Mesenchymal stem cell (in vitro differentiated cells and primary cell): Measurements from ENCODE around the gene GALNT18.
A peak's percentile ranks its signal among the peaks of the same experiment; 100 is the strongest.

ENCODE experiments used
- DNase-seq: peaks from one replicate; pipeline ENCODE4 v3.0.0-alpha.2; 2013
- H2AFZ ChIP-seq: one replicate; pipeline ENCODE4 v1.6.1; 2013; ENCODE audit warnings: low read depth, mild to moderate bottlenecking, control low read depth, inconsistent platforms, low read length, moderate library complexity
- H2AK5ac ChIP-seq: 2 replicates; pipeline ENCODE4 v1.6.1; 2013; ENCODE audit warnings: low read length, moderate library complexity, mild to moderate bottlenecking, inconsistent platforms; ENCODE audit not compliant: severe bottlenecking
- H2BK120ac ChIP-seq: one replicate; pipeline ENCODE4 v1.6.1; 2013; ENCODE audit warnings: low read depth, mild to moderate bottlenecking, inconsistent platforms, low read length, moderate library complexity
- H2BK12ac ChIP-seq, 2 experiments: one replicate each; pipeline ENCODE4 v1.6.1; 2013; ENCODE audit warnings: inconsistent platforms in 2 of 2, low read length in 2 of 2, mild to moderate bottlenecking in 2 of 2, moderate library complexity in 2 of 2, control low read depth in 1 of 2
- H2BK15ac ChIP-seq: one replicate; pipeline ENCODE4 v1.6.1; 2013; ENCODE audit warnings: mild to moderate bottlenecking, low read depth, inconsistent platforms; ENCODE audit not compliant: poor library complexity, severe bottlenecking
- H2BK5ac ChIP-seq: 2 replicates; pipeline ENCODE4 v1.6.1; 2013; ENCODE audit warnings: low read depth, mild to moderate bottlenecking, low read length, control low read depth, inconsistent platforms; ENCODE audit not compliant: poor library complexity, severe bottlenecking
- H3K14ac ChIP-seq, 2 experiments: one replicate each; pipeline ENCODE4 v1.6.1; 2013; ENCODE audit warnings: inconsistent platforms in 2 of 2, low read length in 2 of 2, control low read depth in 1 of 2, mild to moderate bottlenecking in 1 of 2, moderate library complexity in 1 of 2
- H3K18ac ChIP-seq, 2 experiments: one replicate each; pipeline ENCODE4 v1.6.1; 2013; ENCODE audit warnings: inconsistent platforms in 2 of 2, low read length in 2 of 2, control low read depth in 1 of 2, low read depth in 1 of 2, mild to moderate bottlenecking in 1 of 2
- H3K23ac ChIP-seq, 2 experiments: one replicate each; pipeline ENCODE4 v1.6.1; 2013; ENCODE audit warnings: inconsistent platforms in 2 of 2, low read length in 2 of 2, mild to moderate bottlenecking in 2 of 2, moderate library complexity in 2 of 2, control low read depth in 1 of 2
- H3K27ac ChIP-seq: 2 replicates; pipeline ENCODE4 v1.5.1; 2013; ENCODE audit warnings: mild to moderate bottlenecking, moderate library complexity, low read length, control low read depth, inconsistent platforms; ENCODE audit not compliant: poor library complexity, severe bottlenecking
- H3K27me3 ChIP-seq, 2 experiments: 2 replicates each; pipeline versions ENCODE4 v1.6.1 to v1.7.0; 2013; ENCODE audit warnings: low read length in 2 of 2, mild to moderate bottlenecking in 2 of 2, moderate library complexity in 2 of 2, control low read depth in 1 of 2, inconsistent platforms in 1 of 2; ENCODE audit not compliant: control insufficient read depth in 1 of 2, insufficient read depth in 1 of 2
- H3K36me3 ChIP-seq, 2 experiments: 2 replicates each; pipeline versions ENCODE4 v1.6.1 to v1.7.0; 2013; ENCODE audit warnings: low read length in 2 of 2, control low read depth in 1 of 2, inconsistent platforms in 1 of 2, low read depth in 1 of 2, mild to moderate bottlenecking in 1 of 2; ENCODE audit not compliant: insufficient read depth in 2 of 2, control insufficient read depth in 1 of 2
- H3K4ac ChIP-seq, 2 experiments: one replicate each; pipeline ENCODE4 v1.6.1; 2013; ENCODE audit warnings: inconsistent platforms in 2 of 2, low read length in 2 of 2, mild to moderate bottlenecking in 2 of 2, moderate library complexity in 2 of 2, control low read depth in 1 of 2, low read depth in 1 of 2
- H3K4me1 ChIP-seq: 2 replicates; pipeline ENCODE4 v1.6.1; 2013; ENCODE audit warnings: low read depth, low read length, control low read depth; ENCODE audit not compliant: control insufficient read depth, insufficient read depth
- H3K4me2 ChIP-seq: 2 replicates; pipeline ENCODE4 v1.6.1; 2013; ENCODE audit warnings: low read length, mild to moderate bottlenecking, inconsistent platforms; ENCODE audit not compliant: poor library complexity, severe bottlenecking
- H3K4me3 ChIP-seq, 2 experiments: 2 replicates each; pipeline versions ENCODE4 v1.5.1 to v1.7.0; 2013; ENCODE audit warnings: low read length in 2 of 2, mild to moderate bottlenecking in 2 of 2, control low read depth in 1 of 2, low read depth in 1 of 2; ENCODE audit not compliant: insufficient read depth in 1 of 2
- H3K79me1 ChIP-seq: replicated peaks from 2 replicates; pipeline ENCODE4 v1.6.1; 2013; ENCODE audit warnings: mild to moderate bottlenecking, control low read depth, low read length, inconsistent platforms; ENCODE audit not compliant: poor library complexity, severe bottlenecking
- H3K9ac ChIP-seq: 2 replicates; pipeline ENCODE4 v1.7.0; 2013; ENCODE audit warnings: mild to moderate bottlenecking, low read length, moderate library complexity
- H3K9me3 ChIP-seq: 2 replicates; pipeline ENCODE4 v1.7.0; 2013; ENCODE audit warnings: mild to moderate bottlenecking, low read length; ENCODE audit not compliant: control insufficient read depth
- H4K8ac ChIP-seq: one replicate; pipeline ENCODE4 v1.6.1; 2013; ENCODE audit warnings: inconsistent platforms, mild to moderate bottlenecking, low read length, moderate library complexity
- H4K91ac ChIP-seq: one replicate; pipeline ENCODE4 v1.6.1; 2013; ENCODE audit warnings: mild to moderate bottlenecking, low read length, inconsistent platforms
- WGBS: methylation state at CpG from one replicate; pipeline ENCODE4 v1.1.7; 2013; ENCODE audit warnings: mixed read lengths; 5-methylcytosine and 5-hydroxymethylcytosine counted together

Gene GALNT18

GRCh38 chr11:11384829-11385228 lies 237.0 kb downstream of the GALNT18 start:
- Histone ChIP-seq H2AFZ (no peak overlapping the region), H3K14ac (no peak overlapping the region), H2BK12ac (no peak overlapping the region), H4K8ac (no peak overlapping the region), H3K27ac (no peak overlapping the region), H2BK120ac (no peak overlapping the region), H3K4ac (no peak overlapping the region), H3K9me3 (no peaks in the 10 kb centered on the region), H3K36me3 (no peaks in the 10 kb centered on the region), H3K23ac (no peak overlapping the region), H2BK15ac (no peak overlapping the region), H3K4me1 (peaks cover 3% of the 10 kb centered on the region), H3K4me3 (no peak overlapping the region), H3K18ac (no peak overlapping the region), H2BK5ac (no peak overlapping the region), H3K4me2 (no peak overlapping the region), H3K79me1 (no peaks in the 10 kb centered on the region), H4K91ac (no peak overlapping the region), H3K27me3 (peaks cover 4 to 13% of the 10 kb centered on the region in 2 experiments), H2AK5ac (no peak overlapping the region), H3K9ac (no peak overlapping the region)
- WGBS: 94% methylated on average over 2 of the region's 2 CpGs
- no peak for DNase-seq

DNA sequence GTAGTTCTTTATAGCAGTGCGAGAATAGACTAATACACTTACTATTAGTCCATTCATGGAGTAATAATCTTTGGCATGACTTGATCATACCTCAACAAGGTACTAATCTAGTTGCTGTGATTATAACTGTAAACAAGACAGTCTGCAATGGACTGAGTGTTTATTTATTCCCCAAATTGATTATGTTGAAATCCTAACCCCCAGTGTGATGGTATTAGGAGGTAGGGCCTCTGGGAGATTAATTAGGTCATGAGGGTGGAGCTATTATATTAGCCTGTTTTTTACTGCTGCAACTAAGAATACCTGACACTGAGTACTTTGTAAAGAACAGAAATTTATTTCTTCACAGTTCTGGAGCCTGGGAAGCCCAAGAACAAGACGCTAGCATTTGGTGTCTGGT lies 237.8 kb downstream of the GALNT18 start:
- Histone ChIP-seq H4K91ac (no peak overlapping the region), H3K9me3 (no peaks in the 10 kb centered on the region), H2BK5ac (no peak overlapping the region), H3K23ac (no peak overlapping the region), H3K18ac (no peak overlapping the region), H3K36me3 (no peaks in the 10 kb centered on the region), H3K14ac (no peak overlapping the region), H3K4me2 (no peak overlapping the region), H3K4ac (no peak overlapping the region), H2BK120ac (no peak overlapping the region), H3K4me1 (peaks cover 3% of the 10 kb centered on the region), H2BK15ac (no peak overlapping the region), H3K4me3 (no peak overlapping the region), H3K27me3 (peaks cover 4 to 19% of the 10 kb centered on the region in 2 experiments), H2AK5ac (no peak overlapping the region), H3K27ac (no peak overlapping the region), H3K9ac (no peak overlapping the region), H4K8ac (no peak overlapping the region), H3K79me1 (no peaks in the 10 kb centered on the region), H2BK12ac (no peak overlapping the region), H2AFZ (no peak overlapping the region)
- 60% methylated on average over 1 of the region's 2 CpGs for WGBS
- DNase-seq: no peak

DNA sequence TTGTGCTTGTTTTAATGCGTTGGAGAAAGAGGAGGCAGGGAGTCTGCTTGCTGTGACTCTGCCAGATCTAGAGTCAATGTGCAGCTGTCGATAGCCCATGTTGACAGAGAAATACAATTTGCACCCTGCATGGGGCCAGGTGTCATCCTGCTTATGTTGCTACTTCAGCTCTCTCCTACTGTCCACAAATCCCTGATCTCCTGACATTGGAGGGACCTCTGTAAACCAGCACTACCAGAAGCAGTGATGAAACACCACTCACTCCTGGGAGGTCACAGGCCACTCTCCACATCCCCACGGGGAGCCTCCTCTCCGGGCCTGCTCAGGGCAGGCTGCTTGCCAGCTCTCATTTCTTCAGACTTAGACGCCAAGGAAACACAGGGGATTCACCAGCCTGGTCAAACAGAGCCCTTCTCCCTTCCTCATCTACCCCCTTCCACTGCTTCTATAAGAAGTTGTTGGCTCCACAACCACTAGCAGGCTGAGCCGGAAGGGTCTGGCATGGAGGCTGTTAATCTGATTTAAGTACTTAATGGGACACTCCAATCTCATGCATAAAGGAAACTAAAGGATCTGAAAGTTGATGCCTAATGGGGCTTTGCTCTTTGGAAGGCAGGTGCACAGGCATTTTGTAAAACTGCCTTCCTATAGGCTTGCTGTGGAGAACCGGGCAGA lies 238.8 kb downstream of the GALNT18 start:
- no peak overlapping the region for H2BK120ac ChIP-seq
- DNase-seq: peak; percentile 38
- H3K36me3 ChIP-seq: no peaks in the 10 kb centered on the region
- H3K18ac ChIP-seq: no peak overlapping the region
- no peaks in the 10 kb centered on the region for H3K9me3 ChIP-seq
- no peaks in the 10 kb centered on the region for H3K79me1 ChIP-seq
- H2AK5ac ChIP-seq: no peak overlapping the region
- WGBS: 77% methylated on average over 5 of the region's 7 CpGs
- H3K14ac ChIP-seq: no peak overlapping the region
- no peak overlapping the region for H3K27ac ChIP-seq
- H3K4me3 ChIP-seq: no peak overlapping the region
- no peak overlapping the region for H3K23ac ChIP-seq
- H4K8ac ChIP-seq: no peak overlapping the region
- no peak overlapping the region for H2BK5ac ChIP-seq
- H3K27me3 ChIP-seq: peaks cover 10 to 29% of the 10 kb centered on the region in 2 experiments
- no peak overlapping the region for H2BK15ac ChIP-seq
- no peak overlapping the region for H2BK12ac ChIP-seq
- H3K4me1 ChIP-seq: peaks cover 3% of the 10 kb centered on the region
- H2AFZ ChIP-seq: no peak overlapping the region
- H4K91ac ChIP-seq: no peak overlapping the region
- H3K4ac ChIP-seq: no peak overlapping the region
- no peak overlapping the region for H3K4me2 ChIP-seq
- no peak overlapping the region for H3K9ac ChIP-seq

- Histone ChIP-seq H3K79me1 (no peaks in the 10 kb centered on the region), H3K36me3 (no peaks in the 10 kb centered on the region), H3K23ac (no peak overlapping the region), H3K18ac (no peak overlapping the region), H3K4me3 (no peak overlapping the region), H3K9me3 (no peaks in the 10 kb centered on the region), H4K8ac (no peak overlapping the region), H3K14ac (no peak overlapping the region), H2AFZ (no peak overlapping the region), H3K4me2 (no peak overlapping the region), H2BK12ac (no peak overlapping the region), H2AK5ac (no peak overlapping the region), H2BK120ac (no peak overlapping the region), H3K4ac (no peak overlapping the region), H4K91ac (no peak overlapping the region), H2BK15ac (no peak overlapping the region), H2BK5ac (no peak overlapping the region), H3K27ac (no peak overlapping the region), H3K27me3 (peaks cover 10 to 35% of the 10 kb centered on the region in 2 experiments), H3K4me1 (peaks cover 3% of the 10 kb centered on the region), H3K9ac (no peak overlapping the region)
- WGBS: 81% methylated on average over 6 of the region's 6 CpGs
- DNase-seq: no peak
Observed at GRCh38 chr11:11381471-11382105, 240.2 kb downstream of the GALNT18 start.
